Stimulated activated CD8-positive, alpha-beta memory T cell treated with anti-CD3 and anti-CD28 coated beads, Interleukin-12 subunit alpha, Interleukin-12 subunit beta, amount 100 ng/mL, for 1 hour (primary cell): ENCODE measurements around the gene USP48.
"Not testable (repeated sequence)": the region's sequence is repeated elsewhere in the genome, so short reads cannot be mapped to it uniquely, and the experiment has no call there.

Experiments used
- DNase-seq: peaks from one replicate; pipeline ENCODE4 v3.0.0-alpha.2; 2020; ENCODE audit warnings: low read depth

The USP48 gene

DNA sequence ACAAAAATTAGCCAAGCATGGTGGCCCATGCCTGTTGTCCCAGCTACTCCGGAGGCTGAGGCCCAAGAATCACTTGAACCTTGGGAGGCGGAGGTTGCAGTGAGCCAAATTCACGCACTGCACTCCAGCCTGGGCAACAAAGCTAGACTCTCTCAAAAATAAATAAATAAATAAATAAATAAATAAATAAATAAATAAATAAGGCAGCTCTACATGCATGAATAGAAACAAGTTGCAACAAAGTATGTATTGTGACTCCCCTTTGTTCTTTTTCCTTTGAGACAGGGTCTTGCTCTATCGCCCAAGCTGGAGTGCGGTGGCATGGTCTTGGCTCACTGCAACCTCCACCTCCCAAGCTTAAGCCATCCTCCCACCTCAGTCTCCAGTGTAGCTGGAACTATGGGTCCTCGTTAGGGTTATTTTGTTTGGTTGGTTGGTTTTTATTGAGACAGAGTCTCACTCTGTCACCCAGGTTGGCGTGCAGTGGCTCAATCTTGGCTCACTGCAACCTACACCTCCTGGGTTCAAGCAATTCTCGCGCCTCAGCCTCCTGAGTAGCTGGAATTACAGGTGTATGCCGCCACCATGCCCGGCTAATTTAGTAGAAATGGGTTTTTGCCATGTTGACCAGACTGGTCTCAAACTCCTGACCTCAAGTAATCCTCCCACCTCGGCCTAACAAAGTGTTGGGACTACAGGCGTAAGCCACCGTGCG, 8.0 kb downstream of the USP48 start:
- DNase-seq: no peak

DNA sequence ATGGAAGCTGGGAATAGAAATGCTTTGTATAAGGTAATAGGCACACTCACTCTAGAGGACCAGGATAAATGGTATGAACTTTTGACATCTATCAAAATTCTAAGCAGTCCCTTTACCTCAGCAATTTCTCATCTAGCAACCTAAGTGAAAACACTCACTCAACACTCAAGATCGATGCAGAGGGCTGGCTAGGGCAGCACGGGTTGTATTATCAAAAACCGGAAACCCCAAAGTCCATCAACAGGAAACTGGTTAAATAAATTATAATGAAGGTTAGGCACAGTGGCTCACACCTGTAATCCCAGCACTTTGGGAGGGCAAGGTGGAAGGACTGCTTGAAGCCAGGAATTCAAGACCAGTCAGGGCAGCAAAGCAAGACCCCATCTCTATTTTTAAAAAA, 9.4 kb downstream of the USP48 start:
- no peak for DNase-seq

GRCh38 chr1:21771672-21772071, 11.3 kb downstream of the USP48 start:
- not testable (repeated sequence) for DNase-seq

- not testable (repeated sequence) for DNase-seq
Observed at GRCh38 chr1:21770602-21771001, 12.3 kb downstream of the USP48 start.

DNA sequence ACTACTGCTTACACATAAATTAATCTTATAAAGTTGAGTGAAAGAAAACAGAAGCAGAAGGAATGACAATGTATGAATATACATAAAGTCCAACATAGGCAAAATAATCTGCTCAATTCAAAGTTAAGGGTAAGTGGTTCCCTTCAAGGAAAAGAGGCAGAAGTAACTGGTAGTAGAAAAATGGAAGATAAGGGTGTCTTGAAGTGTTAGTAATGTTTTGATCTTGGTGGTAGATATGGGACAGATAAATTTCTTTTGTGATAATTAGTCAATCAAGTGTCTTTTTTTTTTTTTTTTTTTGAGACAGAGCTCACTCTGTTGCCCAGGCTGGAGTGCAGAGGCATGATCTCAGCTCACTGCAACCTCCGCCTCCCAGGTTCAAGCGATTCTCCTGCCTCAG, 12.7 kb downstream of the USP48 start:
- DNase-seq: no peak

- not testable (repeated sequence) for DNase-seq
Observed at GRCh38 chr1:21767106-21767505, 15.8 kb downstream of the USP48 start.

DNA sequence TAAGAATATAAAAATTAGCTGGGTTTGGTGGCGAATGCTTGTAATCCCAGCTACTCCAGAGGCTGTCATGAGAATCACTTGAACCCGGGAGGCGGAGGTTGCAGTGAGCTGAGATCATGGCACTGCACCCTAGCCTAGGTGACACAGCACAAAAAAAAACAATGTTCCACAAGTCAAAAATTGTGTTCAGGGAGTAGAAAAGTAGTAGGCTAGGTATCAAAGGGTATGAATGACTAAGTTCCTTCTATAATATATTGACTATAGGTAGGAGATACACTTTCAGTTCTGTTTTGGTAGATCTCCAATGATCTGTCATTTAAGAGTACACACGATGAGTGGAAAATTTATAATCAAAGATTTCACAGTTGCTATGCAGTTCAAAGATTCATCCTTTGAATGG, 16.7 kb downstream of the USP48 start:
- no peak for DNase-seq

- DNase-seq: no peak
Observed at GRCh38 chr1:21764615-21765423, 18.1 kb downstream of the USP48 start.

GRCh38 chr1:21763694-21764419, 19.1 kb downstream of the USP48 start:
- DNase-seq: no peak

GRCh38 chr1:21763236-21763635, 19.7 kb downstream of the USP48 start:
- DNase-seq: no peak

DNA sequence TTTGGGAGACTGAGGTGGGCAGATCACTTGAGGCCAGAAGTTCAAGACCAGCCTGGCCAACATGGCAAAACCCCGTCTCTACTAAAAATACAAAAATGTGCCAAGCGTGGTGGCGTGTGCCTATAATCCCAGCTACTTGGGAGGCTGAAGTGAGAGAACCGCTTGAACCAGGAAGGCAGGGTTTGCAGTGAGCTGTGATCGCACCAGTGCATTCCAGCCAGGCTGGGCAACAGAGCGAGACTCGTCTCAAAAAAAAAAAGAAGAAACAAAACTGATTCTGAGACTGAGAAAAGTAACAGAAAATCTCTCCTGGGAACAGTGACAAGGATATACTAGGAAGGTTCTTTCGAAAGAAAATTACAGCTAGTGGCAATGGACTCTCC, 20.9 kb downstream of the USP48 start:
- DNase-seq: no peak

DNA sequence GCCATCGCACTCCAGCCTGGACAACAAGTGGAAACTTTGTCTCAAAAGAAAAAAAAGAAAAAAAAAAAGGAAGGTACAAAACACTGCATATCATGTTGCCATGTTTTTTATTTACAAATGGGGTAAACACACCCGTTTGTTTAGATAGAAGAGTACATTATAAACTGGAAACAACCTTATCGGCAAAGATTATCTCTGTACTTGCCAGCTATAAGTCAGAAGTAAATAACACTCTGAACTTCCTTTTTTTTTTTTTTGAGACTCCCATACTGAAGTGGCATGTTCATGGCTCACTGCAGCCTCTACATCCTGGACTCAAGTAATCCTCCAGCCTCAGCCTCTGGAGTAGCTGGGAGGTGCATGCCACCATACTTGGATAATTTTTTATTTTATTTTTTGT, 21.9 kb downstream of the USP48 start:
- no peak for DNase-seq

DNA sequence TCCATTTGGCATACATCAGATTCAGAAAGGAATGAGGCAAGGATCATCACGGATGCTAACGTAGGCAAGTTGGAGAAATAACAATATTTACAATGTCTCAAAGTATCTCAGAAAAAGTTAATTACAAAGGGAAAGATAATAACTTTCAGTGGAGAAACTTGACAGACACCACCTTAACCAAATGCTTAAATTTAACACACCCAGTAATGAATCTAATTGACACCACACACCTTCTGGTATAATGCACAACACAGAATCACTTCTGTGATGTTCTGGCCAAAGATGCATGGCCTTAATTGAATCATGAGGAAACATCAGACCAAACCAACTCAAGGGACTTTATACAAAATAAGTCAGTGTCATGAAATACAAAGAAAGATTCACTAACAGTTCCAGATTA, 23.1 kb downstream of the USP48 start:
- no peak for DNase-seq

- DNase-seq: no peak
Observed at GRCh38 chr1:21759182-21759581, 23.8 kb downstream of the USP48 start.

- no peak for DNase-seq
Observed at GRCh38 chr1:21758614-21759013, 24.3 kb downstream of the USP48 start.

DNA sequence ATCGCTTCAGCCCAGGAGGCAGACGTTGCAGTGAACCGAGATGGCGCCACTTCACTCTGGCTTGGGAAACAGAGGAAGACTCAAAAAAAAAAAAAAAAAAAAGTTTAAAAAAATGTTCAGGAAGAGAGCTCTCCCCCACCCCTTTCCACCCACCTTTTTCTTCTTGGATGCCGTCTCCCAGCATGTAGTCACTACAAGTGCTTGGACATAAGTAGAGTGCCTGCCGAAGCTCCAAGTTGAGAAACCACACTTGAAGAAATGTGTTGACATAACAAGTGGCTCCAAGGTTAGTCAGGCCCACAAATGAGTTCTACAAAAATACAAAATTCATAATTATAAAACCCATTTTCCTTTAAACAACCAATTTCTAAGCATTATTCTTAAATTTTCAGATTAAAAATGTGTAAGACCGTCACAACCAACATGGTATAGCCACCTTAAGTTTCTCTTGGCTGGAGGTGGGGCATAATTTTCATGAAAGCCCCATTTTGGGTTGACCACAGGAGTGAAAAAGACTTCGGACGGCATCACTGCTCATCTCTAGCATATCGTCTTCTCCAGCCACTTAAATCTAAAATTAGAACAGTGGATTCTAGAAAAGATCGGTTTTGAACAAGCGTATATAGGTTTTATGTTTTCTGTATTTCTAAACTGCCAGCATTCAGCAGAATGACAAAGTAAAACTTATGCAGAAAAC, 26.4 kb downstream of the USP48 start:
- no peak for DNase-seq

DNA sequence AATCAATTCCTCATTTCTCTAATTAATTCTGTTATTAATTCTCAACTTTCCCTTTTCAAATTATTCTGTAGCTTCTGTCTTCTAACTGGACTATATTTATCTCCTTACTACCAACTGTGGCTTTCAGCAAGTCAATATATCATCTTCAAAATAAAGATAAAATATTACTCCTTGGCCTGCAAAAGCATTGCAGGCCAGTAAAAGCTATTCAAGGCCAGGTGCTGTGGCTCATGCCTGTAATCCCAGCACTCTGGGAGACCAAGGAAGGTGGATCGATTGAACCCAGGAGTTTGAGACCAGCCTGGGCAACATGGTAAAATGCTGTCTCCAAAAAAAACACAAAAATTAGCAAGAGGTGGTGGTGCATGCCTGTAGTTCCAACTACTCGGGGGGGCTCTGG, 27.9 kb downstream of the USP48 start:
- DNase-seq: no peak

DNA sequence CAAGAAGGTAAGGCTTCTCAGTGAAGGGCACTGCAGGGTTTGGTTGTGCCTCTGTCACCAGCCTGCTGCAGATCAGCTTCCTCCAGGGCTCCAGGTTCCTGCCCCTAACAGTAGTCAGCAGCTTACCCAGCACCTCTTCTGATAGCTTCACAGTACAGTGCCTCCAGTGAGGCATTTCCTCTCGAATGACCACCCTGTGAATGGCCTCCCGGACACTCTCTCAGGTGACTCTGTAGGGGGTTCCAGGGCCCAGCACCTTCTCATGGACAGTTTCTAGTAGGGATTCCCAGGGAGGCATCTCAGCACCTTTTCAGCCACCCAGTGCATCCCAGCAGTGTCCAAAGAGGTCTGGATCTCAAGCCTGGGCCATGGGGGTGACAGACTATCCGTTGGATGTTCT, 28.4 kb downstream of the USP48 start:
- DNase-seq: no peak

GRCh38 chr1:21752186-21752585, 30.8 kb downstream of the USP48 start:
- no peak for DNase-seq

DNA sequence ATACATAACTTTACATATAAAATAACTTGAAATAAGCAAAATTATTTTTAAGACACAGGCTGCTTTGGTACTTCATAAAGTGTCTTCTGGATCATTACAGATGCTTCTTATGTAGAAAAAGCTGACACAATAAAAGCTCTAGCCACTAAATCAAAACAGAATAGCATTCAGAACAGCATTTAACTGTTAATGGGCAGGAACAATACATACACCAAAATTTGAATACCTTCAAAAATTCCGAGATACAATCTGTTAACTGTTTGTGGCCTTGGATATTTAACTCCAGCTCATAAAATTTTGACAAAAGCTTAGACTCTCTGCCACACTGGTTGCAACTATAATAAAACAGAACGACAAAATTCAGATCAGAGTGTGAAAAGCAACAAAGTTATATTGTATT, 31.7 kb downstream of the USP48 start:
- no peak for DNase-seq

GRCh38 chr1:21750841-21751240, 32.1 kb downstream of the USP48 start:
- DNase-seq: no peak

DNA sequence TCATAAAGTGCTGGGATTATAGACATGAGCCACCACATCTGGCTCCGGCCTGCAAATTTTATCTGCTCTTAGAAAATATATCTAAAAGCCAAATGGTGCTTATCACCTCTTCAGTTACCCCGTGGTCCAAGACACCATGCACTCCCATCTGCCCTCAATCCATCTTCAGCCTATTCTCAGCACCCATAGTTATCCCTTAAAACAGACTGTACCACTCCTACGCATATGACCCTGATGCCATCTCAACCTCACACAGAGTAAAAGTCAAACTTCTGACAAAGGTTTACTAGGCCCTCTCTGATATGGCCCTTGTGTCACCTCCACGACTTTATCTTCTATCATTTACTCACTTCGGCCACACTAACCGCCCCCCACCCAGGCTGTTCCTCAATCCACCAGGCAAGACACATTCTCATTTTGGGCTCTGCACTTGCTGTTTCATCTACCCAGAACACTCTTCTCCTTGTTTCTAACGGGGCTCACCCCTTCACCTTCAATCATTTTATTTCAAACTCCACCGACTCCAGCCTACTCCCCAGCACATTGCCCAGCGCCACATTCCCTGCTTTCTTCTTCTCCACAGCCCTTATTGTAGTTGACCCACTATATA, 33.0 kb downstream of the USP48 start:
- no peak for DNase-seq
